Adrenal gland (tissue), 12 donors: ENCODE measurements around the gene SPINK4. TPM values are rescaled to one million over a fixed set of nuclear protein-coding genes. Genes with fewer than 3 reads are reported as not detected.

Experiments
- DNase-seq, 7 donors: peaks; one replicate each; pipeline ENCODE4 v3.0.0-alpha.2; 2019 to 2020
- H3K27ac ChIP-seq, 5 donors: fragments of 200-600 bp; sonication (generic) in 4 of 5; 1 replicate in 3 of 5; 2 replicates in 2 of 5; pipeline versions ENCODE4 v1.5.1 to v1.8.0; 2016 to 2020; ENCODE audit warnings: mild to moderate bottlenecking in 1 of 5
- H3K27me3 ChIP-seq: fragments of 200-600 bp; 2 replicates; pipeline ENCODE4 v1.8.0; 2021
- H3K36me3 ChIP-seq, 2 donors: fragments of 200-600 bp; replicated peaks in 1 of 2; 1 replicate in 1 of 2; 2 replicates in 1 of 2; pipeline versions ENCODE4 v1.5.1 to v1.8.0; 2018 to 2022
- H3K4me1 ChIP-seq, 2 donors: fragments of 200-600 bp; replicated peaks in 1 of 2; 1 replicate in 1 of 2; 2 replicates in 1 of 2; pipeline versions ENCODE4 v1.5.1 to v1.8.0; 2018 to 2021
- H3K4me3 ChIP-seq, 4 donors: fragments of 200-600 bp; sonication (generic) in 3 of 4; one replicate each; pipeline ENCODE4 v1.5.1; 2016 to 2018
- H3K9me3 ChIP-seq, 3 donors: fragments of 200-600 bp; sonication (generic) in 1 of 3; replicated peaks in 1 of 3; 1 replicate in 2 of 3; 2 replicates in 1 of 3; pipeline versions ENCODE4 v1.5.1 to v1.8.0; 2016 to 2021
- CTCF ChIP-seq, 6 experiments: fragments of 450-650 bp in 4 of 6; fragments of 200-600 bp in 2 of 6; sonication (generic) in 1 of 6; IDR thresholded peaks; 1 replicate in 5 of 6; 2 replicates in 1 of 6; pipeline versions ENCODE4 v1.5.1 to v1.8.0; 2016 to 2021; ENCODE audit warnings: antibody characterized with exemption in 6 of 6, mild to moderate bottlenecking in 2 of 6, moderate library complexity in 1 of 6
- POLR2A ChIP-seq, 2 donors: fragments of 450-650 bp; IDR thresholded peaks; one replicate each; pipeline ENCODE4 v1.6.1; 2017; ENCODE audit warnings: antibody characterized with exemption in 2 of 2, mild to moderate bottlenecking in 2 of 2, moderate library complexity in 1 of 2
- WGBS, 4 donors: extraction: QIAGEN DNeasy Blood & Tissue Kit in 2 of 4; methylation state at CpG; one replicate each; pipeline versions ENCODE4 v1.1.5 to v1.1.7; 2013 to 2017; 5-methylcytosine and 5-hydroxymethylcytosine counted together
- intact Hi-C, 2 donors: fragments of 100-400 bp; cut with DNase I; formaldehyde crosslinking; loops; one replicate each; pipeline versions ENCODE4 v1.14.1 to v1.15.0; 2022 to 2023
- polyA plus RNA-seq, 3 donors: library from polyadenylated mRNA; stranded (reverse); fragments of 200-250 nt in 2 of 3; fragments of 350-450 nt in 1 of 3; fragmentation: Illumina TruSeq in 1 of 3; extraction: RNeasy Lipid Tissue Mini Kit (QIAGEN cat#74804) in 1 of 3; gene quantifications; one replicate each; pipeline ENCODE4 v1.2.3, GENCODE V29; 2013 to 2014
- total RNA-seq, 9 donors: library from RNA; depleted of rRNA in 4 of 9; stranded (reverse); fragments of >200 nt in 4 of 9; fragments of 120-200 nt in 1 of 9; fragmentation: NEBNext Ultra II Directional in 1 of 9; extraction: Animal tissue kit (Norgen Biotek cat#: 25700) in 1 of 9; gene quantifications; one replicate each; pipeline versions ENCODE4 v1.1.0 to v1.2.4, GENCODE V29; 2013 to 2023
- donor health status: healthy with polysubstance abuse.
- donor health status: Bipolar disorder and iron deficiency.
- donor health status: DM: yes; HTN: yes; CAD: no.
- donor health status: DM: no; HTN: no; CAD: no.
- donor health status: DM: no; HTN: no; CAD: no.
- donor health status: DM: yes; HTN: yes; CAD: no.

Gene SPINK4
- total and polyA plus RNA-seq, 12 donors: 1.7 to 12.0 (median 4.3) TPM; not detected in 7

- TF ChIP-seq POLR2A (IDR thresholded peaks at IDR 0.05) (no peak), CTCF (IDR thresholded peaks at IDR 0.05) (no peak)
- H3K27ac ChIP-seq: no peak overlapping the region
- peaks cover 0 to 12% of the 10 kb centered on the region in 2 donors for H3K36me3 ChIP-seq
- no peaks in the 10 kb centered on the region for H3K27me3 ChIP-seq
- no peak overlapping the region for H3K4me3 ChIP-seq
- H3K9me3 ChIP-seq: no peaks in the 10 kb centered on the region
- H3K4me1 ChIP-seq: no peaks in the 10 kb centered on the region
- 90 to 100% (median 98%) methylated on average over 1 to 3 of the region's 3 CpGs for WGBS, 4 donors
- DNase-seq: peak in 1 of 7 donors; percentile 20
- intact Hi-C loops: no loop called here
Measured at GRCh38 chr9:33248606-33249005, 8.6 kb downstream of the SPINK4 start.

- Histone ChIP-seq H3K27me3 (no peaks in the 10 kb centered on the region), H3K4me1 (no peaks in the 10 kb centered on the region), H3K4me3 (no peak overlapping the region), H3K36me3 (peaks cover 0 to 17% of the 10 kb centered on the region in 2 donors), H3K9me3 (no peaks in the 10 kb centered on the region), H3K27ac (no peak overlapping the region)
- TF ChIP-seq POLR2A (IDR thresholded peaks at IDR 0.05) (no peak), CTCF (IDR thresholded peaks at IDR 0.05) (no peak)
- WGBS, 4 donors: 78 to 88% (median 83%) methylated on average over 6 of the region's 6 CpGs
- DNase-seq: peak in 1 of 7 donors; percentile 34
- intact Hi-C loops: no loop called here
Measured at GRCh38 chr9:33249087-33249658, 9.2 kb downstream of the SPINK4 start.

GRCh38 chr9:33249983-33250382 is 10.0 kb downstream of the SPINK4 start:
- no peak for TF ChIP-seq POLR2A (IDR thresholded peaks at IDR 0.05)
- no peak for TF ChIP-seq CTCF (IDR thresholded peaks at IDR 0.05)
- 90 to 100% (median 94%) methylated on average over 2 of the region's 2 CpGs for WGBS, 4 donors
- no peak for DNase-seq
- no peak overlapping the region for H3K27ac ChIP-seq
- no peaks in the 10 kb centered on the region for H3K4me1 ChIP-seq
- H3K27me3 ChIP-seq: no peaks in the 10 kb centered on the region
- H3K4me3 ChIP-seq: no peak overlapping the region
- intact Hi-C loops: no loop called here
- no peaks in the 10 kb centered on the region for H3K9me3 ChIP-seq
- peaks cover 0 to 25% of the 10 kb centered on the region in 2 donors for H3K36me3 ChIP-seq

- no peak overlapping the region for H3K4me3 ChIP-seq
- peak in 5 of 7 donors; percentile 22 to 55 (median 45) for DNase-seq
- TF ChIP-seq CTCF (IDR thresholded peaks at IDR 0.05): no peak
- intact Hi-C loops: no loop called here
- H3K27me3 ChIP-seq: no peaks in the 10 kb centered on the region
- H3K36me3 ChIP-seq: peaks cover 0 to 31% of the 10 kb centered on the region in 2 donors
- no peak overlapping the region for H3K27ac ChIP-seq
- no peaks in the 10 kb centered on the region for H3K9me3 ChIP-seq
- WGBS, 4 donors: 41 to 79% (median 56%) methylated on average over 1 of the region's 1 CpG
- H3K4me1 ChIP-seq: no peaks in the 10 kb centered on the region
Measured at GRCh38 chr9:33250458-33250995, 10.6 kb downstream of the SPINK4 start.
